Inferior parietal cortex (tissue), 1 donor: Measurements from ENCODE around the gene DRGX.

Experiments used
- DNase-seq: peaks from one replicate; pipeline ENCODE4 v3.0.0-alpha.2; 2016; ENCODE audit errors: extremely low spot score

DRGX gene

GRCh38 chr10:49408519-49409306, 12.8 kb upstream of the DRGX start:
- DNase-seq: no peak

GRCh38 chr10:49407552-49408137, 11.8 kb upstream of the DRGX start:
- DNase-seq: peak; percentile 88

- no peak for DNase-seq
Observed at GRCh38 chr10:49407151-49407550, 11.3 kb upstream of the DRGX start.

GRCh38 chr10:49404321-49404878, 8.5 kb upstream of the DRGX start:
- no peak for DNase-seq

- DNase-seq: no peak
Observed at GRCh38 chr10:49403363-49403762, 7.5 kb upstream of the DRGX start.

GRCh38 chr10:49400365-49400764, 4.5 kb upstream of the DRGX start:
- no peak for DNase-seq

GRCh38 chr10:49398986-49399385, 3.1 kb upstream of the DRGX start:
- DNase-seq: no peak

- no peak for DNase-seq
Observed at GRCh38 chr10:49398000-49398861, 2.3 kb upstream of the DRGX start.

GRCh38 chr10:49397036-49397999, 1.4 kb upstream of the DRGX start:
- no peak for DNase-seq

- no peak for DNase-seq
Observed at GRCh38 chr10:49396666-49396999, 744 bp upstream of the DRGX start.

GRCh38 chr10:49394933-49395740, 752 bp downstream of the DRGX start:
- no peak for DNase-seq

GRCh38 chr10:49393757-49394156, 2.1 kb downstream of the DRGX start:
- no peak for DNase-seq

GRCh38 chr10:49393301-49393700, 2.6 kb downstream of the DRGX start:
- no peak for DNase-seq

- no peak for DNase-seq
Observed at GRCh38 chr10:49389361-49389933, 6.4 kb downstream of the DRGX start.

- no peak for DNase-seq
Observed at GRCh38 chr10:49388161-49388560, 7.7 kb downstream of the DRGX start.

GRCh38 chr10:49387071-49387470, 8.8 kb downstream of the DRGX start:
- DNase-seq: no peak

- no peak for DNase-seq
Observed at GRCh38 chr10:49385939-49386922, 9.7 kb downstream of the DRGX start.

GRCh38 chr10:49384268-49384953, 11.5 kb downstream of the DRGX start:
- DNase-seq: no peak
